HG02852 (cell line): ENCODE data around the gene DLL1.

ENCODE experiments used
- ATAC-seq: cut with Tn5 transposase; IDR thresholded peaks from one replicate; pipeline ENCODE4 v1.9.1; 2021; ENCODE audit warnings: mild to moderate bottlenecking, moderate library complexity; ENCODE audit not compliant: unreplicated experiment

Gene DLL1

DNA sequence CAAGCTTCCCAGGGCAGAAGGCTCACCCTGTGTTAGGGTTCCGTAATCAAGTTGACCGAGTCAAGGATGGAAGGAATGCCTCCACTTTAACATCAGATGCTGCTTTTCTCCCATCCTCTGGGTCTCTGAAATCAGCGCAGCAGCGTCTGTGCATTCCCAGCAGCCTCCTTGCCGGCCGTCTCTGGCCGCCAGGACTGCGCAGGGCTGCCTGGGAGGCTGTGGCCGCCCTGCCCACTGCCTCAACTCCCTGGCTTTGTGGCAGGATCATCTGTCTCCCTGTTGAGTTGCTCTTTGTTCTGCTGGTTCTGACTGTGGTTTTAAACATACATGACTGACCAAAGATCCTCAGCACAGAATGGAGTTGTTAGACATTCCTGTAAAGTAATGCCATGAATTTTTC, 56.5 kb downstream of the DLL1 start:
- no peak for ATAC-seq

GRCh38 chr6:170233286-170234205, 57.3 kb downstream of the DLL1 start:
- ATAC-seq, result no peak
